OCI-LY7 (cell line): ENCODE data around the gene PDE11A. TPM values are rescaled to one million over a fixed set of nuclear protein-coding genes. Genes with fewer than 3 reads are reported as not detected.

Source experiments
- BruUV-seq: library from RNA; stranded (reverse); fragments of 400-500 nt; replicated peaks from 2 replicates; lab custom pipeline; 2021; lab: Mats Ljungman, UMichigan
- CTCF ChIA-PET: fragments of 300-600 bp; sonication (Branson Sonifier 250); formaldehyde crosslinking; loops from one replicate; lab custom pipeline; 2022; ENCODE audit warnings: antibody characterized with exemption; ENCODE audit not compliant: unreplicated experiment; lab: Charles Lee
- POLR2A ChIA-PET: fragments of 300-600 bp; sonication (Branson Sonifier 250); formaldehyde crosslinking; loops from one replicate; lab custom pipeline; 2022; ENCODE audit warnings: antibody characterized with exemption; lab: Charles Lee
- DNase-seq: peaks from one replicate; pipeline ENCODE4 v3.0.0-alpha.2; 2015; ENCODE audit warnings: low spot score
- H2AFZ ChIP-seq: fragments of 200-600 bp; sonication (generic), shearing (Covaris generic); 2 replicates; pipeline ENCODE4 v1.6.1; 2014; ENCODE audit warnings: mild to moderate bottlenecking, antibody characterized with exemption, low read length, moderate library complexity
- H3K27ac ChIP-seq: fragments of 200-600 bp; sonication (generic); 2 replicates; pipeline ENCODE4 v1.5.1; 2014; ENCODE audit warnings: mixed run types, low read depth, mild to moderate bottlenecking, moderate library complexity, low read length, inconsistent platforms; ENCODE audit not compliant: poor library complexity, severe bottlenecking
- H3K36me3 ChIP-seq: fragments of 200-600 bp; sonication (generic); 2 replicates; pipeline ENCODE4 v1.6.1; 2014; ENCODE audit warnings: mild to moderate bottlenecking, antibody characterized with exemption, low read length, moderate library complexity, mixed read lengths; ENCODE audit not compliant: insufficient read depth
- H3K4me1 ChIP-seq: fragments of 200-600 bp; sonication (generic); 2 replicates; pipeline ENCODE4 v1.5.1; 2014; ENCODE audit warnings: mild to moderate bottlenecking, low read length; ENCODE audit not compliant: insufficient read depth, poor library complexity, severe bottlenecking
- H3K4me2 ChIP-seq: fragments of 200-600 bp; sonication (generic); 2 replicates; pipeline ENCODE4 v1.6.1; 2014; ENCODE audit warnings: mild to moderate bottlenecking, low read length
- H3K4me3 ChIP-seq: fragments of 200-600 bp; sonication (generic); 2 replicates; pipeline ENCODE4 v1.5.1; 2014; ENCODE audit warnings: mild to moderate bottlenecking, low read depth, low read length; ENCODE audit not compliant: poor library complexity, severe bottlenecking
- H3K79me2 ChIP-seq: fragments of 200-600 bp; sonication (generic); 2 replicates; pipeline ENCODE4 v1.6.1; 2016; ENCODE audit warnings: low read depth, mild to moderate bottlenecking, low read length, moderate library complexity, mixed read lengths; ENCODE audit not compliant: insufficient read depth
- H3K9me2 ChIP-seq: fragments of 200-600 bp; sonication (generic); 2 replicates; pipeline ENCODE4 v1.6.1; 2016; ENCODE audit warnings: mild to moderate bottlenecking, low read length, mixed read lengths; ENCODE audit not compliant: insufficient read depth
- H3K9me3 ChIP-seq: fragments of 200-600 bp; sonication (generic); 2 replicates; pipeline ENCODE4 v1.6.1; 2014; ENCODE audit warnings: mild to moderate bottlenecking, mixed run types, low read length, mixed read lengths
- H4K20me1 ChIP-seq: fragments of 200-600 bp; sonication (generic); 2 replicates; pipeline ENCODE4 v1.6.1; 2014; ENCODE audit warnings: mild to moderate bottlenecking, antibody characterized with exemption, low read length, moderate library complexity, mixed read lengths; ENCODE audit not compliant: insufficient read depth
- CTCF ChIP-seq: fragments of 200-600 bp; sonication (generic); conservative IDR thresholded peaks from 2 replicates; pipeline ENCODE4 v1.5.1; 2014; ENCODE audit warnings: mild to moderate bottlenecking, antibody characterized with exemption, low read length, moderate library complexity, mixed read lengths
- EZH2phosphoT487 ChIP-seq: fragments of 200-600 bp; sonication (generic); IDR thresholded peaks from 2 replicates; pipeline ENCODE4 v1.6.1; 2018; ENCODE audit warnings: low read depth, borderline replicate concordance, mild to moderate bottlenecking, mixed run types, antibody characterized with exemption, low read length, moderate library complexity, mixed read lengths
- intact Hi-C: fragments of 100-400 bp; cut with micrococcal nuclease; formaldehyde crosslinking; loops from one replicate; pipeline ENCODE4 v1.10.0; 2022; ENCODE audit not compliant: unreplicated experiment
- total RNA-seq, 2 experiments: library from RNA; depleted of rRNA in 1 of 2; stranded (reverse); fragments of >200 nt in 1 of 2; shearing (Covaris generic) in 1 of 2; gene quantifications; 2 replicates each; pipeline ENCODE4 v1.2.3, GENCODE V29; 2014 to 2022

PDE11A gene
- total RNA-seq, 2 experiments from 2014 or later: 0.03 TPM; not detected in 1

- DNase-seq: no peak
- no peaks in the 10 kb centered on the region for H4K20me1 ChIP-seq
- no peaks in the 10 kb centered on the region for H3K9me3 ChIP-seq
- H3K4me1 ChIP-seq: no peaks in the 10 kb centered on the region
- no peak for TF ChIP-seq EZH2phosphoT487
- no peak for TF ChIP-seq CTCF
- BruUV-seq: no TSS peak
- H3K79me2 ChIP-seq: no peaks in the 10 kb centered on the region
- no peak overlapping the region for H3K4me3 ChIP-seq
- intact Hi-C loops: no loop called here
- no peak overlapping the region for H2AFZ ChIP-seq
- no peak overlapping the region for H3K4me2 ChIP-seq
- ChIA-PET POLR2A (interaction anchor here (0.5 to 1.3 kb wide), 4 partner anchors 12 to 1433 kb away, joined by 3 to 6 read pairs (median 3); no protein-coding TSS in a partner anchor), CTCF (no interaction called here)
- no peak overlapping the region for H3K27ac ChIP-seq
- no peaks in the 10 kb centered on the region for H3K9me2 ChIP-seq
- no peaks in the 10 kb centered on the region for H3K36me3 ChIP-seq
Observed at GRCh38 chr2:177649568-177650518, 422.7 kb downstream of the PDE11A start.

- Histone ChIP-seq H3K9me2 (no peaks in the 10 kb centered on the region), H3K9me3 (no peaks in the 10 kb centered on the region), H2AFZ (no peak overlapping the region), H4K20me1 (no peaks in the 10 kb centered on the region), H3K36me3 (no peaks in the 10 kb centered on the region), H3K4me3 (no peak overlapping the region), H3K27ac (no peak overlapping the region), H3K4me2 (no peak overlapping the region), H3K79me2 (no peaks in the 10 kb centered on the region), H3K4me1 (no peaks in the 10 kb centered on the region)
- no TSS peak for BruUV-seq
- DNase-seq: no peak
- CTCF ChIA-PET: no interaction called here
- intact Hi-C loops: no loop called here
- TF ChIP-seq EZH2phosphoT487 (no peak), CTCF (no peak)
- POLR2A ChIA-PET: interaction anchor here (0.9 to 1.5 kb wide), 2 partner anchors 17 kb away, joined by 4 to 6 read pairs; no protein-coding TSS in a partner anchor
Observed at GRCh38 chr2:177646791-177647190, 425.8 kb downstream of the PDE11A start.

DNA sequence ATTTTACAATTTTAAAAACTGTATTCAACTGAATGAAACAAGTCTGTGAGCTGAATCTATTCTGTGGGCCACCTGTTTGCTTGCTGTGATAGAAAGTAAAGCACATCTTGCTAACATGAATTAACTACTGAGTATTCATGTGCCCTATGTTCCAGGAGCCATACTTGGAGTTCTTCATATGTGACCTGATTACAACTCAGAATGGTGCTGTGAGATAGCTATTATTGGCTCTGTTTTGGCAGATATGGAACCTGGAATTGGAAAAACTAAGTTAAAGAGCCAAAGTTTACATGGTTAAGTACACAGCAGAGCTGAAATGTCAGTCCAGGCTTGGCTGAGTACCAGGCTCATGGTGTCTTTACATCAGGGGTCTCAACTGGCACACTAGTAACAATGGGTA, 426.3 kb downstream of the PDE11A start:
- POLR2A ChIA-PET: interaction anchor here (0.9 to 1.5 kb wide), 2 partner anchors 16 to 18 kb away, joined by 4 to 6 read pairs; no protein-coding TSS in a partner anchor
- intact Hi-C loops: no loop called here

More for the DNA sequence above, 426.3 kb downstream of the PDE11A start:
- Histone ChIP-seq H3K4me3 (no peak overlapping the region), H3K9me2 (no peaks in the 10 kb centered on the region), H3K36me3 (no peaks in the 10 kb centered on the region), H3K9me3 (no peaks in the 10 kb centered on the region), H3K79me2 (no peaks in the 10 kb centered on the region), H3K4me1 (no peaks in the 10 kb centered on the region), H4K20me1 (no peaks in the 10 kb centered on the region), H3K4me2 (no peak overlapping the region), H3K27ac (no peak overlapping the region), H2AFZ (no peak overlapping the region)
- BruUV-seq: no TSS peak
- CTCF ChIA-PET: no interaction called here
- no peak for DNase-seq
- TF ChIP-seq CTCF (no peak), EZH2phosphoT487 (no peak)
